HEK293T (cell line): ENCODE measurements around the gene ARHGEF2.
"Not testable (repeated sequence)": the region's sequence is repeated elsewhere in the genome, so short reads cannot be mapped to it uniquely, and the experiment has no call there.

Experiments used
- CTCF ChIA-PET: fragments of 350-600 bp; formaldehyde crosslinking; extraction: SDS; loops from one replicate; lab custom pipeline; 2021; ENCODE audit warnings: antibody characterized with exemption, inconsistent platforms; lab: Yijun Ruan, JAX
- POLR2A ChIA-PET: fragments of 350-600 bp; formaldehyde crosslinking; extraction: SDS; loops from one replicate; lab custom pipeline; 2020; ENCODE audit warnings: antibody characterized with exemption, inconsistent platforms; lab: Yijun Ruan, JAX
- DNase-seq: peaks from one replicate; pipeline ENCODE4 v3.0.0; 2012; ENCODE audit warnings: mixed read lengths; ENCODE audit errors: extremely low spot score
- ARNT ChIP-seq: fragments of 450-650 bp; IDR thresholded peaks from 2 replicates; pipeline ENCODE4 v1.6.1; 2017; ENCODE audit warnings: mild to moderate bottlenecking
- BHLHE40 ChIP-seq: fragments of 450-650 bp; IDR thresholded peaks from 2 replicates; pipeline ENCODE4 v1.6.1; 2016; ENCODE audit warnings: mild to moderate bottlenecking, moderate library complexity, borderline replicate concordance
- CTBP1 ChIP-seq: fragments of 450-650 bp; IDR thresholded peaks from 2 replicates; pipeline ENCODE4 v1.6.1; 2016; ENCODE audit warnings: borderline replicate concordance
- ELF4 ChIP-seq: fragments of 450-650 bp; IDR thresholded peaks from 2 replicates; pipeline ENCODE4 v1.6.1; 2017; ENCODE audit warnings: antibody characterized with exemption
- FOXA1 ChIP-seq: fragments of 450-650 bp; IDR thresholded peaks from 2 replicates; pipeline ENCODE4 v1.6.1; 2016; ENCODE audit warnings: mild to moderate bottlenecking
- FOXK2 ChIP-seq: fragments of 450-650 bp; IDR thresholded peaks from 2 replicates; pipeline ENCODE4 v1.6.1; 2016; ENCODE audit warnings: mild to moderate bottlenecking
- FOXM1 ChIP-seq: fragments of 450-650 bp; IDR thresholded peaks from 2 replicates; pipeline ENCODE4 v1.6.1; 2017; ENCODE audit warnings: mild to moderate bottlenecking, borderline replicate concordance
- HDGF ChIP-seq: fragments of 450-650 bp; IDR thresholded peaks from 2 replicates; pipeline ENCODE4 v1.6.1; 2017; ENCODE audit warnings: antibody characterized with exemption, borderline replicate concordance
- L3MBTL2 ChIP-seq: fragments of 450-650 bp; conservative IDR thresholded peaks from 2 replicates; pipeline ENCODE4 v1.6.1; 2016; ENCODE audit warnings: mild to moderate bottlenecking
- LEF1 ChIP-seq: fragments of 450-650 bp; IDR thresholded peaks from 2 replicates; pipeline ENCODE4 v1.6.1; 2017; ENCODE audit warnings: mild to moderate bottlenecking, borderline replicate concordance
- NFRKB ChIP-seq: fragments of 450-650 bp; IDR thresholded peaks from 2 replicates; pipeline ENCODE4 v1.6.1; 2016; ENCODE audit warnings: mild to moderate bottlenecking, moderate library complexity
- PKNOX1 ChIP-seq: fragments of 450-650 bp; IDR thresholded peaks from 2 replicates; pipeline ENCODE4 v1.6.1; 2016
- SUZ12 ChIP-seq: fragments of 450-650 bp; IDR thresholded peaks from 2 replicates; pipeline ENCODE4 v1.6.1; 2016; ENCODE audit warnings: mild to moderate bottlenecking
- TARDBP ChIP-seq: fragments of 450-650 bp; IDR thresholded peaks from 2 replicates; pipeline ENCODE4 v1.6.1; 2016
- ZNF384 ChIP-seq: fragments of 450-650 bp; IDR thresholded peaks from 2 replicates; pipeline ENCODE4 v1.6.1; 2016

The ARHGEF2 gene

GRCh38 chr1:155996166-155996565 is 17.8 kb upstream of the ARHGEF2 start:
- POLR2A ChIA-PET: interaction anchor here (0.8 to 3.5 kb wide), 4 partner anchors 12 to 65 kb away, joined by 3 to 18 read pairs (median 3); partner anchors contain the start of gene KHDC4

DNA sequence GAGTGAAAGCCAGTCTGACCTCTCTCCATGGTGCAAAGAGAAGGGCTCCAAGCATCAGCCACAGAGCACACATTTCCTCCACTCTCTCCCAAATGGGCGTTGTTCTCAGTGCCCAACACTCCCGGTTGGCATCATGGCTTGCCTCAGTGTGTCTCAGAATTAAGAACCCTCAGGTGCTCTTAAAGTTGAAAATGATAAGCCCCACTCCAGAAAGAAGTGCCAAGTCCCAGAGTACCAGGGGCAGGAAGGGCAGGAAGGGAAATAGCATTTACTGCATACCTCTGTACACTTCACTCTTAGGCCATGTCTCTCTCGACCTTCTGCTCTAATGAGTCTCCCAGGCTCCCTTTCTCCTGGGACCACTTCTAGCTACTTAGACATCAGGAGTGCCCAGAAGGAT is 15.2 kb upstream of the ARHGEF2 start:
- no peak for DNase-seq
- TF ChIP-seq FOXM1 (no peak), LEF1 (no peak), SUZ12 (no peak), FOXK2 (no peak)
- POLR2A ChIA-PET: no interaction called here
- CTCF ChIA-PET: interaction anchor here (0.6 kb wide), 1 partner anchor 10 kb away, joined by 4 read pairs; no protein-coding TSS in a partner anchor

More at GRCh38 chr1:155996166-155996565, 17.8 kb upstream of the ARHGEF2 start:
- CTCF ChIA-PET: interaction anchor here (1.5 to 2.1 kb wide), 2 partner anchors 18 to 70 kb away, joined by 3 to 8 read pairs; partner anchors contain the start of gene ARHGEF2
- DNase-seq: no peak
- TF ChIP-seq TARDBP (no peak), ARNT (no peak), BHLHE40 (no peak), ELF4 (no peak), FOXA1 (no peak), CTBP1 (no peak), FOXM1 (no peak)

GRCh38 chr1:155990005-155990739 is 11.8 kb upstream of the ARHGEF2 start:
- ChIA-PET CTCF (interaction anchor here (0.6 to 3.7 kb wide), 19 partner anchors 9 to 90 kb away, joined by 3 to 39 read pairs (median 5); partner anchors contain the start of genes ARHGEF2 and KHDC4), POLR2A (interaction anchor here (0.7 to 1.6 kb wide), 6 partner anchors 11 to 71 kb away, joined by 3 to 18 read pairs (median 4); partner anchors contain the start of genes ARHGEF2, KHDC4 and RXFP4)
- no peak for DNase-seq
- TF ChIP-seq FOXA1: no peak
- no peak for TF ChIP-seq ELF4
- TF ChIP-seq FOXK2: no peak
- TF ChIP-seq NFRKB: no peak
- TF ChIP-seq SUZ12: no peak
- no peak for TF ChIP-seq TARDBP
- no peak for TF ChIP-seq PKNOX1
- no peak for TF ChIP-seq CTBP1
- TF ChIP-seq BHLHE40: no peak
- no peak for TF ChIP-seq LEF1
- TF ChIP-seq FOXM1: no peak
- no peak for TF ChIP-seq HDGF
- no peak for TF ChIP-seq L3MBTL2
- no peak for TF ChIP-seq ARNT
- no peak for TF ChIP-seq ZNF384

GRCh38 chr1:155989242-155990004 is 11.1 kb upstream of the ARHGEF2 start:
- ChIA-PET POLR2A (interaction anchor here (0.7 to 1.6 kb wide), 6 partner anchors 11 to 70 kb away, joined by 3 to 18 read pairs (median 4); partner anchors contain the start of genes ARHGEF2, KHDC4 and RXFP4), CTCF (interaction anchor here (0.6 to 3.7 kb wide), 19 partner anchors 8 to 89 kb away, joined by 3 to 39 read pairs (median 5); partner anchors contain the start of genes ARHGEF2 and KHDC4)
- TF ChIP-seq BHLHE40 (no peak), ARNT (no peak), TARDBP (no peak), ZNF384 (no peak), FOXM1 (no peak), PKNOX1 (no peak), L3MBTL2 (no peak), NFRKB (no peak), ELF4 (no peak)
- peak; percentile 87 for DNase-seq

DNA sequence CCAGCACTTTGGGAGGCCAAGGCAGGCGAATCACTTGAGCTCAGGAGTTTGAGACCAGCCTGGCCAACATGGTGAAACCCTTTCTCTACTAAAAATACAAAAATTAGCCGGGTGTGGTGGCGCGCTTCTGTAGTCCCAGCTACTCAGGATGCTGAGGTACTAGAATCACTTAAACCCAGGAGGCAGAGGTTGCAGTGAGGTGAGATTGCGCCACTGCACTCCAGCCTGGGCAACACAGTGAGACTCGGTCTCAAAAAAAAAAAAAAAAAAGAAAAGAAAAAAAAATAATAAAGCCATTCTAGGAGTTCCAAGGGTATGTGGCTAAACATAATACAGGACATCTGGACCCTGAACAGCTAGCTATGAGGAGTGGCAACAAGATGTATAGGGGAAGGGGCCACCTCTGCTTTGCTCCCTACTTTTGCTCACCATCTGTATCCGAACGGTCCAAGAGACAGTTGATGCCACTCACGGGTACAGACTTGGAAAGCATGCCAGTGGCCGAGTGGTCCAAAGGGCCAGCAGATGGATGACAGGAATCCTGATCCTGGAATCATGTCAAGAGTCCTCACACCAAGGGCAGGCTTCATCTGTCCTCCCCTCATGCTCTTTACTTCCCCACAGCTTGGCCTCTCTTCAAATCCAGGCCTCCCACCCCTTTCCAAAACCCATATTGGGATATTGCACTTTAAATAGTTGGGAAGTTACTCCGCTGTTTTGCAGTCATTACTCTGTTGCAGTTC is 6.7 kb upstream of the ARHGEF2 start:
- CTCF ChIA-PET: interaction anchor here (0.9 to 2.0 kb wide), 2 partner anchors 10 to 81 kb away, joined by 4 to 8 read pairs; no protein-coding TSS in a partner anchor
- POLR2A ChIA-PET: interaction anchor here (1.4 to 4.4 kb wide), 5 partner anchors 10 to 68 kb away, joined by 4 to 53 read pairs (median 9); partner anchors contain the start of genes KHDC4 and UBQLN4

GRCh38 chr1:155984341-155984740 is 6.0 kb upstream of the ARHGEF2 start:
- DNase-seq: no peak
- POLR2A ChIA-PET: interaction anchor here (1.0 to 4.4 kb wide), 10 partner anchors 9 to 124 kb away, joined by 3 to 53 read pairs (median 6); partner anchors contain the start of genes KHDC4 and UBQLN4
- CTCF ChIA-PET: interaction anchor here (0.7 to 2.1 kb wide), 6 partner anchors 10 to 82 kb away, joined by 3 to 14 read pairs (median 4); no protein-coding TSS in a partner anchor
- no peak for TF ChIP-seq SUZ12
- no peak for TF ChIP-seq ZNF384
- TF ChIP-seq FOXM1: no peak

More for the DNA sequence above, 6.7 kb upstream of the ARHGEF2 start:
- not testable (repeated sequence) for DNase-seq
